Activated CD4-positive, alpha-beta T cell treated with anti-CD3 and anti-CD28 coated beads for 24 hours (primary cell): ENCODE results near the gene APBB2.

Experiments
- DNase-seq, 2 donors: peaks; one replicate each; pipeline ENCODE4 v3.0.0-alpha.2; 2020; ENCODE audit warnings: low read depth in 2 of 2

APBB2 gene

GRCh38 chr4:40978548-40978947 is 235.8 kb downstream of the APBB2 start:
- DNase-seq: no peak

DNA sequence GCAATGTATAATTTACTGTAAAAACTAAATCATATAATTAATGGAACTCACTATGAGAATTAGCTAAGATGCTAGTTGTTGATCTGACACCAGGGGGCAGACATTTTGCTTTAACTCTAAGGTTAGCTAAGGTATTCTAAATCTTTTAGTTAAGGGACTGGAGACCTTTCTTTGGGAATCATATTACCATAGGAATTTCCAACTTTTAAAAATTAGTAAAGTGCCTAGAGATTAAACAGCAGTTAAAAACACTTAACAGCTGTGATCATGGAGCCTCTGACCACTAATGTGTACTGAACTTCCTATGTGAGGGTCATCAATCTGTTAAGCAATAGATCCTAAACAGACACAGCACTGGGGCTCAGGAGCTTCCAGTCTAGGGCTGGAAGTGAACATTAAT is 238.0 kb downstream of the APBB2 start:
- DNase-seq: no peak

GRCh38 chr4:40972722-40973121 is 241.6 kb downstream of the APBB2 start:
- DNase-seq: no peak

- DNase-seq: no peak
These were observed 243.0 kb downstream of the APBB2 start for GRCh38 chr4:40971338-40971737.

GRCh38 chr4:40969501-40969900 is 244.8 kb downstream of the APBB2 start:
- DNase-seq: no peak

DNA sequence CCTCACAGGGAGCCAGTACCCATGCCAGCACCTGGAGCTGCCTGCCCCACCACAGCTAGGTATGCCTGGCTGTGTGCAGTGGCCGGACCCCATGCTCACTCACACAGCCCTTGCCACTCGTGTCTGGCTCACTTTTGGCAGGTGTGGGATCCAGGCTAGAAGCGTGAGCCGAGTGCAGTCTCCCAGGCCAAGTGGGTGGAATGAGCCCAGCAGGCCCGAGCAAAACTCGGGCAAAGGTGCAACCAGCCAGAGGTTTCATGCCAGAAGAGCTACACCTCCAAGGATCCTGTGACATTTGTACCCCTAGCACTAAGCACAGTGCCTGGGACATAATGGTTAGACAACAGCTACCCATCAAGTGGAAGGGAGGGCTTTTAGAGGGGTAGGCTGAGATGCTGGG is 246.8 kb downstream of the APBB2 start:
- no peak for DNase-seq

- DNase-seq: no peak
These were observed 248.3 kb downstream of the APBB2 start for GRCh38 chr4:40966091-40966490.

DNA sequence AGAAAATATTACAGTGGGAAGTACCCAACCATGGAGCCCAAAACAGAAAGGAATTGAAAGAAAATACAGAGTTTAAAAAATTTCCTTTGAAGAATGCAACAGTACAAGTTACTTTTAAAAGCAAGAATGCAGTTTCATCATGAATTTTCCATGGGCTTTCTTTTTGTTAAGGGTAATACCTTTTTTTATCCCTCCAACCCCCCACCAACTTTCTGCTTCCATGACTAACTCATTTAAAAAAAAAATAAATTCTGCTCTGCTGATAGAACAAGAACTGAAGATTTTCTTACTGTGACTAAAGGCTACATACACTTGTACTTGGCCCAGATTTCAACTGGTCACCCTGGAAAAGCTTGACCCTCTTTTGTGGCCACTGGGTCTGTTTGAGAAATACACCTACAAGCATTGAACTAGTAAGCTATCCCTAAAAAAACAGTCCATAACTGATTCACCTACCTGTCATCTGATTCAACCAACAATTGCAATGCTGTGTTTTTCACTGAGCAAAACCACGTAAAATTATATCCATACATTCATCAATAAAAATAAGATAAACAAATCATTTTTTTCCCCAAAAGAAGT is 250.4 kb downstream of the APBB2 start:
- no peak for DNase-seq

- no peak for DNase-seq
These were observed 251.7 kb downstream of the APBB2 start for GRCh38 chr4:40962551-40963180.

GRCh38 chr4:40960941-40961340 is 253.4 kb downstream of the APBB2 start:
- DNase-seq: no peak

DNA sequence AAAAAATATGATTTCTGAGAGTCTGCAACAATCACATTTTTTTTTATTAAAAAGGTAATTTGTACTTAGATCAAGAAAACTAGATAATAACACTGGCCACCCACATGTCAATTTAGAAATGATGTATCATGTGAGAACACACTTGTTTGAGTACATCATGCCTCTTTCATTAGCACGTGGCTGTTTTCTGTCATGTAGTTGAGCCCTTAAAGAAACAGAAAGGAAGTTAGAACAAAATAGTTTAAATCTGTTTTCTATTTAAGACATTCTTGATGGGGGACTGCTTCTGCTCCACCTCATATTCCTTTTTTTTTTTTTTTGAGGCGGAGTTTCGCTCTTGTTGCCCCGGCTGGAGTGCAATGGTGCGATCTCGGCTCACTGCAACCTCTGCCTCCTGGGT is 257.1 kb downstream of the APBB2 start:
- DNase-seq: no peak

GRCh38 chr4:40956721-40957255 is 257.6 kb downstream of the APBB2 start:
- no peak for DNase-seq

DNA sequence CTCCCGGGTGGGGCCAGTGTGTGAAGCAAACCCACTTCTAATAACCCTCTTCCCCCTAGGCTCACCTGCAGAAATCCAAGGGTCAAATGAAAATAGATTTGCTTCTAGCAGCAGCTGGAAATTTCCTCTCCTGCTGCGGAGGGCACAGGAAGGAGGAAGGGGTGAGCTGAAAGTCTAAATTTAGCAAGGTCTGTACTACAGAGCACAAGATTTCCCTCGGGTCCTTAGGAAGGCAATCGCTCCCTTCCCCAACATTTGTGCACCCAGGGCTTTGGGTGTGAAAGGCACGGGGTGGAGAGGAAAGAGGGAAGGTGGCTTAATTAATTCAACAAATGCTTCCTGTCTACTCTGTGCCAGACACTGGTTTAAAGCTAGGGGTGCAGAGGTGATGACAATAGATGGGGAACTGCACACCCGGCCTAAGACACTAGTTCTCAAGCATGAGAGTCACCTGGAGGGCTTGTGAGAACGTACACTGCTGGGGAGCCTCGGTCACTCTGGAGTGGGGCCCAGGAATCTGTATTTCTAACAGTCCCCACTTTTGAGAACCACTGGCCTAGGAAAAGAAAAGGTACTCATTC is 260.2 kb downstream of the APBB2 start:
- no peak for DNase-seq

GRCh38 chr4:40953283-40954087 is 260.9 kb downstream of the APBB2 start:
- no peak for DNase-seq

DNA sequence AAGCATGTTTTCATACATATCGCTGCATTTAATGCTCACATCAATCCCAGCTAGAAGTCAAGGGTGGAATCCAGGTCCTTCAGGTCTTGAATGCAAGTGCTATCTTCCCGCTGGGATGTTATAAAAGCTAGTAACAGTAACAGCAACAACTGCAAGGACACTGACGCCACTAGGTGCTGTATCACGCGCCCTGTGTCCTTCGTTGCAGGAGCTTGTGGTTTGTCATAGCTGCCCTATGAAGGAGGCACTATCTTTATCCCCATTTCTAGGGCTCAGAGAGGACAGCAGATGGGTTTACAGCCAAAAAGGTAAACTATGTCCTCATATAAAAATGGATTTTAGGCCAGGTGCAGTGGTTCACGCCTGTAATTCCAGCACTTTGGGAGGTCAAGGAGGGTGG is 261.7 kb downstream of the APBB2 start:
- no peak for DNase-seq

- no peak for DNase-seq
These were observed 262.1 kb downstream of the APBB2 start for GRCh38 chr4:40952217-40952616.

DNA sequence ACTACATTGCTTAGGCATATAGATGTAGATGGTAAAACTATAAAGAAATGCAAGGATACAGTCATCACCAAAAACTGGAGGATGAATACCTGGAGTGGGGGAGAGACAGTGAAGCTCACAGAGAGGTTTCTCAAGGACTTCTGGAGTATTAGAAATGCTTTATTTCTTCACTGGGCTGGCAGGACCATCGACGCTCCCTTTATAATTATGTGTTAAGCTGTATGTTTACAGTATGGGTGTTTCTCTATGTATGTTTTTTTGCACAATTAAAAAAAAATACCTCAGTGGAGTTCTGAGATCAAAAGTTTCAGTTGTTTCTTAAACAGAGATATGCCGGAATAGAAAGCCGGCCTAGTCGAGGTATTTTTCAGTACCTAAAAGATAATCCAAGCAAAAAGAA is 263.3 kb downstream of the APBB2 start:
- no peak for DNase-seq

- DNase-seq: no peak
These were observed 264.8 kb downstream of the APBB2 start for GRCh38 chr4:40949358-40950100.

DNA sequence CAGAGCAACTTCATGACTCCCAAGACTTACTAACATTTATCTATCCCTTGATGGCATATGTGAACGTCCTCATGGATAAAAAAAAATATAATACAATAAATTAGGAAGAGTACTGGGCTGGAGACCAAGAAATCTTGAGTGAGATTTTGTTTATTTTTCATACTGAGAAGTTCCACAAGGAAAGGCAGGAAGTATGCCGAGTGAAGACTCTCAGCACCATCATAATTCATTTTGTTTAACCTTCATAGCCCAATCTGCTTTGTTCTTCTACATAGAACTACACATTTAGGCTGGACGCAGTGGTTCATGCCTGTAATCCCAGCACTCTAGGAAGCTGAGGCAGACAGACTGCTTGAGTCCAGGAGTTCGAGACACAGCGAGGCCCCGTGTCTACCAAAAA is 266.3 kb downstream of the APBB2 start:
- no peak for DNase-seq

DNA sequence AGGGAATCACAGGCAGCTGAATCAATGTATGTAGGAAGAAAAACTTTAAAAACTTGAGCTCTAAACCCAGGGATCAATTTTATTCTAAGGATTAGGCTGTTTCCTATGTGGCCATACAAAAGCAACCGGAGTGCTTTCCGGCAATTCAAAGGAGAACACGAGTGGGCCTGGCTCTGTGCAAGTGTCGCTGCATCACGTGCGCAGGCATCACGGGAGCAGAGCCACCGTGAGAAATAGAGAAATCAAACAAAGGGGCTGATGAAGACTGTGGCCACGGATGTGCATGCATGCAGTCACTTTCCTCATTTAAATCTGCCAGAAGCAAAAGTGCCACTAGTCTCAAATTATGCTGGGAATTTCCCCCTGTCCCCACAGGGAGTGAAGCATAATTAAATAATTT is 267.7 kb downstream of the APBB2 start:
- no peak for DNase-seq

- DNase-seq: no peak
These were observed 273.6 kb downstream of the APBB2 start for GRCh38 chr4:40940756-40941155.

DNA sequence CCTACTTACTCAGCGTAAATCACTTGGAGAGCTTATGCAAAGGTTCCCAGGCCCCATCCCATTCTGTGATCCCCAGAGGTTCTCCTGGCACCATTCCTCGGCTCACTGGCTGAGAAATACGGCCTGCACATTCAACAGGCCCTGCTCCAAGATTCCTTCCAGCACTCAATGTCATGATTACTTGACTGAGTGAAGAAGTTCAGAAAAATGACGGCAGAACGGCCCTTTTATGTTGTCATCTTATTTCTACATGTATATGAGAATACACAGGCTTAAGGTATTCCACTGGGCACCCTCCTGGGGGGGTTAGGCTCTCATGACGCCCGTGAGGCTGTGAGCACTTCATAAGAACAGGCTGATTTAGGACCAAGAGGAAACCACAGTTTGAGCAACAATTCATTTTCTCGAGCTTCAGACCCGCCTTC is 274.0 kb downstream of the APBB2 start:
- no peak for DNase-seq
